HCEC 1CT (cell line): Measurements from ENCODE around the gene SH3BP2.

Experiments
- DNase-seq: peaks from one replicate; pipeline ENCODE4 v3.0.0-alpha.2; 2017

SH3BP2 gene

DNA sequence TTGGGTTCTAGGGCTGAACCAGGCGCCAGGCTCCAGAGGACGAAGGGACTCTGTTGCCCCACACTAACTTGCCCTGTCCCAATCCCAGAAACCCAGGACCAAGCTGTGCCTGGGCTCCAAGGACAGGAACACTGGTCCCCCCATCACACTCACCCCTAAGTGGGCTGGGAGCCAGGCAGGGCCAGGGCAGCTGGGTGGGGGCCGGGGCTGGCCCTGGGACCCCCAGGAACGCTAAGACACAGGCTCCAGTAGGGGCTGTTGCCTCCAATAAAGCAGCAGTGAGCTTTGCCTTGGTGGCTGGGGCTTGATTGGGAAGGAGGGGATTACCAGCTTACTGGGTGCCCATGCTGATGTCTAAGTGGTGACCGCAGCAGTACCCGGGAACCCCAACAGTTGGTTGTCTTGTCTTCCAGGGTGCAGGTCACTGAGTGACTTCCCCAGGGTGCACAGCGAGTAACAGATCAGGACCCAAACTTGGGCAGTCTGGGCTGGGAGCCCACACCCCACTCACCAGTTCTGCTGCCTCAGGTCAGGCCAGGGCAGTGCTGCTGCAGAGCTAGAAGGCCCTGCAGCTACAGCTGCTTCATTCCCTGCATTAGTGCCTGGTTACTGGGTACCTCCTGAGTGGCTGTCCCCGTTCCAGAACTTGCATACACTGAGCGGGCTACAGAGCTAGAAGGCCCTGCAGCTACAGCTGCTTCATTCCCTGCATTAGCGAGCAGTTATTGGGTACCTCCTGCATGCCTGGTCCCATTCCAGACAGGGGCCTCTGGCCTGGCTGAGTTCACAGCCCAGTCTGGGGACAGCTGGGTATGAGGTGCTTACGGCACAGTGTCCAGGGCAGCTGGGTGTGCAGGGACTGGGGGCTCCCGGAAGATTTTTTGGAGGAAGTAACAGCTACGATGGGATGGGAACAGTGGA is 41.4 kb downstream of the SH3BP2 start:
- no peak for DNase-seq

GRCh38 chr4:2835978-2836377 is 43.1 kb downstream of the SH3BP2 start:
- no peak for DNase-seq

DNA sequence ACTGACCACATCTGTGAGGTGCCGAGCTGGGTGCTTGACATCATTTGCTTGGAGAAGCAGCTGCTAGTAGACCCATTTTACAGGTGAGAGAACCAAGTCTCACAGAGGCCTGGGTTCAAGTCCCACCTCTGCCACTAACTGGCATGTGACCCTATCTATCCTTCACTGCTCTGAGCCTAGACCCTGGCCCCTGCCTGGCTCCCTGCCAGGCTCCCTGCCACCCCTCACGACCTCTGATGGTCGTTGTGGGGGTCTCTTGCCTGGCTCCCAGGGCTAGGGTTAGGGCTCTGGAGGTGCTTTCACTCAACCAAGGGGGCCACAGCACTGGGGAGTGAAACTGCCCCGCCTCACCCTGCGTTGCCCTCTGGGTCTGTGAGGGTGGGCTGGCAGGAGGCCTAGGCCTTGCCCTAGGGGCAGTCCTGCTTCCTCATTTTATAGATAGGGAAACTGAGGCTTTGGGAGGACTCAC is 43.5 kb downstream of the SH3BP2 start:
- no peak for DNase-seq

GRCh38 chr4:2837110-2837903 is 44.4 kb downstream of the SH3BP2 start:
- no peak for DNase-seq

DNA sequence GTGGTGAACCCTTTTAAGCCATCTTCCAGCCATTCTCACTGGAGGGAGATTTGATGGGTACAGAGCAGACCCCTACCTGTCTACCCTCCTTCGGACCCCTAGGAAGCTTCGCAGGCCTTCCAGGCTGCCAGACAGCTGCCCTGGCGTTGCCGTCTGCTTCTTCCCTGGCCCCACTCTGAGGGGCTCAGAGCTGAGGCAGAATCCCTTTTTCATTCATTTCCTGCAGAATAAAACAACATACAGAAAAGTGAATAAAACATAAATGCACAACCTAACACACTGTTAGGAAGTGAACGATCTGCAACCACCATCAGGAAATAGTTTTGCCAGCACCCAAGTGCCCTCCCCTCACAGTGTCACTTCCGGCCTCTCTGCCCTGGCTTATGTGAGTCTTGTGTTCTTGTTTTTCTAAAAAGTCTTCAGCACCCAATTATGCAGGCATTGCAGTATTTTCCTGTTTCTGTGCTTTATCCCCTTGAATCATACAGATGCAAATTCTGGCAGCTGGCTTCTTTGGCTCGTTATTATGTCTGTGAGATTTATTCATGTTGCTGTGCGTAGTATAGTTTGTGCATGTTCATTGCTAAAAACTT is 45.1 kb downstream of the SH3BP2 start:
- no peak for DNase-seq

- DNase-seq: no peak
Observed at GRCh38 chr4:2839060-2839459, 46.2 kb downstream of the SH3BP2 start.

- DNase-seq: no peak
Observed at GRCh38 chr4:2842687-2843262, 49.9 kb downstream of the SH3BP2 start.

GRCh38 chr4:2843263-2843940 is 50.5 kb downstream of the SH3BP2 start, which contains the start of gene ADD1:
Gene ADD1, plus strand, starts transcription at chr4:2843844. Its CDS starts 32,072 bp downstream, at chr4:2875916.
- peak; percentile 70 for DNase-seq

DNA sequence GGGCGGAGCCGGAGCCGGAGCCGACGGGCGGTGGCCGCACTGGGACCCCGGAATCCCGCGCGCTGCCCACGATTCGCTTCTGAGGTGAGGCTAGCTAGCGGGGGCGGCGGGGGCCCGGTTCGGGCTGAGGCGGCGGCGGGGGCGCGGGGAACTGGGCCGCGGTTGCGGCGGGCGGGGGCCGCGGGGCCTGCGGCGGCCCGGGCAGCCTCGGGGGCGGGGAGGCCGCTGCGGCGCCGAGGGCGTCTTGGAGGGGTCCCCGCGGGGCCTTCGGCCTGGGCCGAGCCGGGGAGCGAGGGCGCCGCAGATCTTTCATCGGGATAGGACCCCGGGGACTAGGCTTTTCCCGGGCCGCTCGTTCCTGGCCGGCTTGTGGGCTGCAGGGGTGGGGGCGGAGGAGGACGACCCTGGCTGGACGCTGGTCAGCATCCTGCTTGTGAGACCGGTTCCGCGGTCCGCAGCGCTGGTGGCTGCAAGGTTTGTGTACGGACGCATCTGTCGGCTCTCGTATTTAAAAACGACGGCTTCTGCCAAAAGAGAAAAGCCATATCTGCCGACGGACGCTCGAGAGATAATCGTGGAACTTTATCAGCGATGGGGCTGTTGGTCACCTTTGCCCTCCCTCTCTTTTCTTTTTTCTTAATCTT is 51.2 kb downstream of the SH3BP2 start:
- peak; percentile 3 for DNase-seq

DNA sequence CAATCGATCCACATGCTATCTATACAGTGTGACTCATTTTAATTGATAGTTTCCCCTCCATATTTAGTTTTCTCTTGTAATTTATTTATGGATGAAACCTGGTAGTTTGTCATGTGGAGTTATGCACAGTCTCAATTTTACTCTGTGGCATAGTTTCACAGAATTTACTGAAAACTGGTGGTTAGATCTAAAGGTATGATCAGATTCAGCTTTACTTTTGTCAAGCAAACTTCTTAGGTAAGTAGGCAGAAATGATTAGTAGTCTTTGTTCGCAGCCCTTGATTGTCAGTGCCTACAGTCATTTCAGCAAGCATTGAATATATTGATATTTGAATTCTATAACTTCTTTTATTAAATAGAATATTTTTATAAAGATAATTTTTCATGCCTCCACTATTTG is 53.3 kb downstream of the SH3BP2 start:
- no peak for DNase-seq

GRCh38 chr4:2847302-2847871 is 54.5 kb downstream of the SH3BP2 start:
- no peak for DNase-seq

GRCh38 chr4:2848449-2848848 is 55.6 kb downstream of the SH3BP2 start:
- DNase-seq: no peak

GRCh38 chr4:2849267-2850152 is 56.6 kb downstream of the SH3BP2 start:
- no peak for DNase-seq

GRCh38 chr4:2850966-2851798 is 58.3 kb downstream of the SH3BP2 start:
- no peak for DNase-seq

- DNase-seq: no peak
Observed at GRCh38 chr4:2852481-2852921, 59.6 kb downstream of the SH3BP2 start.

DNA sequence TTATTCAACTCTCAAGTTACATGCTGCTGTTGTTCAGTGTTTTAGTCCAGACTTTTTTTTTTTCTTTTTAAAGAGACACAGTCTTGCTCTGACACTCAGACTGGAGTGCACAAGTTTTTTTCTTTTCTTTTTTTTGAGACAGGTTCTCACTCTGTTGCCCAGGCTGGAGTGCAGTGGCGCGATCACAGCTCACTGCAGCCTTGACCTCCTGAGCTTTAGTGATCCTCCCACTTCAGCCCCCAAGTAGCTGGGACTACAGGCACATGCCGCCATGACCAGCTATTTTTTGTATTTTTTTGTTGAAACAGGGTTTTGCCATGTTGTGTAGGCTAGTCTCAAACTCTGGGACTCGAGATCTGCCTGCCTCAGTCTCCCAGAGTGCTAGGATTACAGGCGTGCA is 62.7 kb downstream of the SH3BP2 start:
- DNase-seq: no peak

DNA sequence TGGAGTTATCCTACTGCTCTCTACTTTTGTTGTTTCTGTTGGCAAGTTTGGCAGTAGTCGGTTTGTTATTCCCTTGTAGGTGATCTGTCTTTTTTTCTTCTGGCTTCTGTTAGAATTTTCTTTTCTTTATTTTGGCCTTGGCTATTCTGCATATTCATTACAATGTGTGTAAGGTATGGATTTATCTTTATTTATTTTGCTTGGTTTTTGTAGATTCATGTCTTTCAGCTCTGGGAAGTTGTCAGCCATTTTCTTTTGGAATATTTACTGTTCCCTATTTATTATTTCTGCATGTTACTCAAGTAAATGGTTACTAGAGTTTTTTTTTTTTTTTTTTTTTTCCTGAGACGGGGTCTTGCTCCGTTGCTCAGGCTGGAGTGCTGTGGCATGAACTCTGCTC is 63.4 kb downstream of the SH3BP2 start:
- DNase-seq: no peak

DNA sequence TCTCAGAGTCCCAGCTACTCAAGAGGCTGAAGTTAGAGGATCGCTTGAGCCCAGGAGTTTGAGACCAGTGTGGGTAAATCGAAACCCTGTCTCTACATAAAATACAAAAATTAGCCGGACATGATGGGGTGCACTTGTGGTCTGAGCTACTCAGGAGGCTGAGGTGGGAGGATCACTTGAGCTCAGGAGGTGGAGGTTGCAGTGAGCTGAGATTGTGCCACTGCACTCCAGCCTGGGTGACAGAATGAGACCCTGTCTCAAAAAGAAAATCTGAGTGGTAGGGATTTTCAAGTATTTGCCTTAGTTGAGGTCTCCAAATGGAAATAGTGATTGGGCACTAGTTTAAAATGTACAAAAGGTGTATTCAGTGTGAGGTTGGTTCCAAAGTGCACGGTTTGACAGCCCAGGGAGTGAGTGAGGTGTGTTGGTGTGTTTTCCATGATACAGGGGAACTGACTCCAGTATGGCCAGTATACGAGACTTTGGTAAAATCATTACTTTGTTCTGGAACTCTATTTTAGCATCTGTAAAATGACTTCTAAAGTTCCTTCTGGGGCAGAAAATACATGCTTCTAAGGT is 64.6 kb downstream of the SH3BP2 start:
- DNase-seq: no peak
